Ovary (tissue), 3 donors: Measurements from ENCODE around the gene THRB.

Experiments
- EP300 ChIP-seq: sonication (generic); formaldehyde crosslinking; IDR thresholded peaks from one replicate; pipeline ENCODE4 v1.6.1; 2017; ENCODE audit warnings: antibody characterized with exemption
- TF ChIP-seq, protein P1 (sequence below), 3 donors: fragments of 450-650 bp in 2 of 3; fragments of 200-600 bp in 1 of 3; IDR thresholded peaks; one replicate each; pipeline versions ENCODE4 v1.5.1 to v1.8.0; 2016 to 2022; ENCODE audit warnings: antibody characterized with exemption in 3 of 3, mild to moderate bottlenecking in 1 of 3
- donor health status: DM: no; HTN: no; CAD: no.

DNA sequence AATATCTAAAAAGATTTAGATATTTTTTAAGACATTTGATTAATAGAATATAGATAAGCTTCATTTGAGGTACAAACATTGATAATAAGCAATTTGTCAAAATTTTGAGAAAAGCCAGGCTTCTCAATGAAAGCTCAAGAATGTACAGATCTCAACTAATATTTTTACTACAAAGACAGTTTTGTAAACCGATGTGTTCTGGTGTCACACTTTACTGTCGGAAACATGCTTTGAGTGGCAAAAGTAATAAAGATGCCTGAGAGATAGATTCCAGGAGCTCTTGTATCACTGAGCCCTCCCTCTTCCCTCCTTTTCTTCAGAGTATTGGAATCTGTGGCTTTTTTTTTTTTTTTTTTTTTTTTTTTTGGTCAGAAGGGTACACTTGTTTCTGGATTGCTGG lies 45.0 kb upstream of the THRB start:
- TF ChIP-seq, protein P1, sequence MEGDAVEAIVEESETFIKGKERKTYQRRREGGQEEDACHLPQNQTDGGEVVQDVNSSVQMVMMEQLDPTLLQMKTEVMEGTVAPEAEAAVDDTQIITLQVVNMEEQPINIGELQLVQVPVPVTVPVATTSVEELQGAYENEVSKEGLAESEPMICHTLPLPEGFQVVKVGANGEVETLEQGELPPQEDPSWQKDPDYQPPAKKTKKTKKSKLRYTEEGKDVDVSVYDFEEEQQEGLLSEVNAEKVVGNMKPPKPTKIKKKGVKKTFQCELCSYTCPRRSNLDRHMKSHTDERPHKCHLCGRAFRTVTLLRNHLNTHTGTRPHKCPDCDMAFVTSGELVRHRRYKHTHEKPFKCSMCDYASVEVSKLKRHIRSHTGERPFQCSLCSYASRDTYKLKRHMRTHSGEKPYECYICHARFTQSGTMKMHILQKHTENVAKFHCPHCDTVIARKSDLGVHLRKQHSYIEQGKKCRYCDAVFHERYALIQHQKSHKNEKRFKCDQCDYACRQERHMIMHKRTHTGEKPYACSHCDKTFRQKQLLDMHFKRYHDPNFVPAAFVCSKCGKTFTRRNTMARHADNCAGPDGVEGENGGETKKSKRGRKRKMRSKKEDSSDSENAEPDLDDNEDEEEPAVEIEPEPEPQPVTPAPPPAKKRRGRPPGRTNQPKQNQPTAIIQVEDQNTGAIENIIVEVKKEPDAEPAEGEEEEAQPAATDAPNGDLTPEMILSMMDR (IDR thresholded peaks at IDR 0.05) = no peak
- TF ChIP-seq EP300 = no peak
